GM04503 (cell line): ENCODE measurements around the gene MEGF6.

Experiments used
- DNase-seq: peaks from one replicate; pipeline ENCODE4 v3.0.0-alpha.2; 2012; ENCODE audit warnings: low read depth

MEGF6 gene

GRCh38 chr1:3483380-3483779 lies 127.9 kb downstream of the MEGF6 start:
- no peak for DNase-seq

- no peak for DNase-seq
Measured at GRCh38 chr1:3482378-3482849, 128.9 kb downstream of the MEGF6 start.

GRCh38 chr1:3481836-3482375 lies 129.4 kb downstream of the MEGF6 start:
- no peak for DNase-seq

- no peak for DNase-seq
Measured at GRCh38 chr1:3481046-3481445, 130.3 kb downstream of the MEGF6 start.

- no peak for DNase-seq
Measured at GRCh38 chr1:3480369-3480719, 131.0 kb downstream of the MEGF6 start.

GRCh38 chr1:3479511-3480368 lies 131.6 kb downstream of the MEGF6 start:
- DNase-seq, result no peak

- DNase-seq, result no peak
Measured at GRCh38 chr1:3478187-3478586, 133.1 kb downstream of the MEGF6 start.

GRCh38 chr1:3477241-3477995 lies 133.9 kb downstream of the MEGF6 start:
- DNase-seq, result no peak

GRCh38 chr1:3476666-3477065 lies 134.6 kb downstream of the MEGF6 start:
- no peak for DNase-seq

GRCh38 chr1:3475839-3476573 lies 135.3 kb downstream of the MEGF6 start:
- no peak for DNase-seq

- DNase-seq, result no peak
Measured at GRCh38 chr1:3474421-3474820, 136.9 kb downstream of the MEGF6 start.

GRCh38 chr1:3474016-3474415 lies 137.3 kb downstream of the MEGF6 start:
- no peak for DNase-seq

- peak; percentile 72 for DNase-seq
Measured at GRCh38 chr1:3473381-3473844, 137.9 kb downstream of the MEGF6 start.

- no peak for DNase-seq
Measured at GRCh38 chr1:3472906-3473305, 138.4 kb downstream of the MEGF6 start.

- DNase-seq, result no peak
Measured at GRCh38 chr1:3472088-3472850, 139.0 kb downstream of the MEGF6 start.

GRCh38 chr1:3471356-3472087 lies 139.8 kb downstream of the MEGF6 start:
- DNase-seq, result no peak

GRCh38 chr1:3470650-3471355 lies 140.5 kb downstream of the MEGF6 start:
- no peak for DNase-seq

- no peak for DNase-seq
Measured at GRCh38 chr1:3469849-3470649, 141.3 kb downstream of the MEGF6 start.
